ENCODE data around the gene TMEM178B. TPM values are rescaled to one million over a fixed set of nuclear protein-coding genes. Genes with fewer than 3 reads are reported as not detected.

The TMEM178B gene
- total and polyA plus RNA-seq, 2 of the 4 experiments (the other 2 are of a cell fraction): under 0.01 to 0.05 TPM

GRCh38 chr7:141304291-141304690 lies 230.4 kb downstream of the TMEM178B start:
- Histone ChIP-seq H3K18ac (ENCODE audit: low read depth, low read length) (no peak overlapping the region), H2BK15ac (ENCODE audit: low read depth, low read length) (no peak overlapping the region), H3K9me3 (ENCODE audit: control insufficient read depth, insufficient read depth, low read length) (peaks cover 14% of the 10 kb centered on the region), H3K14ac (replicated peaks; ENCODE audit: low read depth, low read length) (no peak overlapping the region), H3K9ac (ENCODE audit: low read depth, low read length) (no peak overlapping the region), H2BK120ac (ENCODE audit: low read depth, low read length) (no peak overlapping the region), H3K27me3 (ENCODE audit: control insufficient read depth, insufficient read depth, low read length) (no peaks in the 10 kb centered on the region), H3K27ac (ENCODE audit: insufficient read depth, low read length) (no peak overlapping the region), H4K8ac (ENCODE audit: low read depth in 2 of 2, low read length in 2 of 2) (no peak overlapping the region), H3K23ac (ENCODE audit: low read depth, low read length) (no peak overlapping the region), H3K36me3 (ENCODE audit: control insufficient read depth, insufficient read depth, low read length) (no peaks in the 10 kb centered on the region), H3K4me1 (ENCODE audit: control insufficient read depth, insufficient read depth, low read length) (no peaks in the 10 kb centered on the region), H4K91ac (ENCODE audit: insufficient read depth, low read depth, low read length) (no peak overlapping the region), H2BK20ac (ENCODE audit: low read depth, low read length) (no peak overlapping the region), H2AFZ (replicated peaks; ENCODE audit: low read length, poor library complexity) (no peak overlapping the region), H2AK5ac (ENCODE audit: low read depth, low read length) (no peak overlapping the region), H3K4me2 (ENCODE audit: low read depth, low read length) (no peak overlapping the region), H3K56ac (ENCODE audit: extremely low read depth, insufficient read depth, low read length) (no peak overlapping the region), H4K5ac (ENCODE audit: low read depth, low read length) (no peak overlapping the region), H2AK9ac (replicated peaks; ENCODE audit: low read depth, low read length, poor library complexity) (no peak overlapping the region), H2BK5ac (ENCODE audit: low read depth, low read length, poor library complexity, severe bottlenecking) (no peak overlapping the region), H3K9me1 (ENCODE audit: insufficient read depth, low read length) (no peaks in the 10 kb centered on the region), H4K20me1 (ENCODE audit: insufficient read depth, low read length) (no peaks in the 10 kb centered on the region), H3K4ac (ENCODE audit: low read depth, low read length) (no peak overlapping the region), H3K4me3 (ENCODE audit: insufficient read depth, low read depth, low read length) (no peak overlapping the region), H3K79me1 (ENCODE audit: low read depth in 1 of 2, low read length in 2 of 2) (no peaks in the 10 kb centered on the region)
- POLR2A ChIA-PET (ENCODE audit: unreplicated experiment): no interaction called here
- in situ Hi-C loops (cut with MboI; ENCODE audit: low sequenced_read_pairs): no loop called here
- no peak for ATAC-seq (ENCODE audit: low read depth)
- CTCF ChIA-PET: no interaction called here
- 0% methylated on average over 1 of the region's 2 CpGs; no CpG with 5 or more reads in 1 of the 2 experiments for WGBS, 2 experiments (ENCODE audit: extremely low coverage in 2 of 2, insufficient read length in 1 of 2)
- intact Hi-C loops (cut with micrococcal nuclease): no loop called here
- BruUV-seq (replicated peaks): no TSS peak
- DNase-seq: no peak
- no peak for TF ChIP-seq FOS (IDR thresholded peaks at IDR 0.05; ENCODE audit: low read depth, low read length)
- TF ChIP-seq RCOR1 (IDR thresholded peaks at IDR 0.05; ENCODE audit: insufficient replicate concordance, low read length): no peak
- no peak for TF ChIP-seq SMC3 (IDR thresholded peaks at IDR 0.05; ENCODE audit: low read depth, low read length)
- no peak for TF ChIP-seq CHD1 (IDR thresholded peaks at IDR 0.05; ENCODE audit: low read depth, low read length)
- no peak for TF ChIP-seq RAD21 (IDR thresholded peaks at IDR 0.05; ENCODE audit: low read length)
- TF ChIP-seq RFX5 (IDR thresholded peaks at IDR 0.05; ENCODE audit: low read depth, low read length): no peak
- no peak for TF ChIP-seq USF2 (IDR thresholded peaks at IDR 0.05; ENCODE audit: low read depth, low read length)
- TF ChIP-seq NFE2L2 (IDR thresholded peaks at IDR 0.05; ENCODE audit: low read depth, low read length): no peak
- TF ChIP-seq MXI1 (IDR thresholded peaks at IDR 0.05; ENCODE audit: borderline replicate concordance, low read depth, low read length): no peak
- no peak for TF ChIP-seq MAZ (IDR thresholded peaks at IDR 0.05; ENCODE audit: borderline replicate concordance, low read depth, low read length)
- no peak for TF ChIP-seq MAFK (IDR thresholded peaks at IDR 0.05; ENCODE audit: low read depth, low read length)
- no peak for TF ChIP-seq CEBPB (IDR thresholded peaks at IDR 0.05; ENCODE audit: low read depth, low read length)
- TF ChIP-seq ELK1 (IDR thresholded peaks at IDR 0.05; ENCODE audit: borderline replicate concordance, low read depth, low read length): no peak
- no peak for TF ChIP-seq CTCF (conservative IDR thresholded peaks at IDR 0.05; ENCODE audit: low read depth, low read length)
- TF ChIP-seq POLR2A (IDR thresholded peaks at IDR 0.05; ENCODE audit: low read depth, low read length): no peak
- no peak for TF ChIP-seq BHLHE40 (IDR thresholded peaks at IDR 0.05; ENCODE audit: low read depth, low read length)
- dilution Hi-C loops (cut with HindIII; ENCODE audit: low sequenced_read_pairs, unreplicated experiment): no loop called here

Measured in IMR-90 (cell line).